Glutamatergic neuron (in vitro differentiated cells): ENCODE measurements around the gene BIRC5. TPM values are rescaled to one million over a fixed set of nuclear protein-coding genes. Genes with fewer than 3 reads are reported as not detected.
A peak's percentile ranks its signal among the peaks of the same experiment; 100 is the strongest.

Experiments
- DNase-seq: peaks from one replicate; pipeline ENCODE4 v3.0.0; 2022
- H3K27ac Mint-ChIP-seq: one replicate; pipeline ENCODE4 v1.8.0; 2020; ENCODE audit warnings: mild to moderate bottlenecking, mixed read lengths, inconsistent platforms; ENCODE audit not compliant: unreplicated experiment
- H3K27me3 Mint-ChIP-seq: one replicate; pipeline ENCODE4 v1.8.0; 2020; ENCODE audit warnings: mild to moderate bottlenecking, moderate library complexity, mixed read lengths, inconsistent platforms; ENCODE audit not compliant: unreplicated experiment
- H3K36me3 Mint-ChIP-seq: one replicate; pipeline ENCODE4 v1.8.0; 2020; ENCODE audit warnings: mild to moderate bottlenecking, mixed read lengths, inconsistent platforms; ENCODE audit not compliant: unreplicated experiment
- H3K4me1 Mint-ChIP-seq: one replicate; pipeline ENCODE4 v1.8.0; 2020; ENCODE audit warnings: mild to moderate bottlenecking, low read depth, mixed read lengths, inconsistent platforms; ENCODE audit not compliant: unreplicated experiment
- H3K4me3 Mint-ChIP-seq: one replicate; pipeline ENCODE4 v1.8.0; 2020; ENCODE audit warnings: mild to moderate bottlenecking, mixed read lengths, inconsistent platforms; ENCODE audit not compliant: unreplicated experiment
- H3K9me3 Mint-ChIP-seq: one replicate; pipeline ENCODE4 v1.8.0; 2020; ENCODE audit warnings: mild to moderate bottlenecking, moderate library complexity, mixed read lengths, inconsistent platforms; ENCODE audit not compliant: unreplicated experiment
- CTCF ChIP-seq: fragments of 200-600 bp; sonication (generic); IDR thresholded peaks from one replicate; pipeline ENCODE4 v1.5.0; 2021; ENCODE audit not compliant: partially characterized antibody, unreplicated experiment
- total RNA-seq: library from RNA; stranded (reverse); fragmentation: NEBNext Ultra II Directional; extraction: Animal tissue kit (Norgen Biotek cat#: 25700); gene quantifications from one replicate; pipeline ENCODE4 v1.2.1, GENCODE V29; 2021; ENCODE audit not compliant: unreplicated experiment

BIRC5 gene
- total RNA-seq, 1 donor from 2014 or later: 14.5 TPM

GRCh38 chr17:78211032-78211431, 3.0 kb upstream of the BIRC5 start:
- no peak overlapping the region for H3K4me3 Mint-ChIP-seq
- no peak for TF ChIP-seq CTCF
- H3K27me3 Mint-ChIP-seq: peaks cover 1% of the 10 kb centered on the region
- peaks cover 3% of the 10 kb centered on the region for H3K9me3 Mint-ChIP-seq
- peaks cover 1% of the 10 kb centered on the region for H3K4me1 Mint-ChIP-seq
- no peaks in the 10 kb centered on the region for H3K36me3 Mint-ChIP-seq
- DNase-seq: no peak
- H3K27ac Mint-ChIP-seq: no peak overlapping the region

- no peaks in the 10 kb centered on the region for H3K36me3 Mint-ChIP-seq
- H3K4me3 Mint-ChIP-seq: peak overlapping the region; percentile 88
- peaks cover 3% of the 10 kb centered on the region for H3K4me1 Mint-ChIP-seq
- peak overlapping the region; percentile 38 for H3K27ac Mint-ChIP-seq
- peaks cover 3% of the 10 kb centered on the region for H3K9me3 Mint-ChIP-seq
- DNase-seq: no peak
- peaks cover 5% of the 10 kb centered on the region for H3K27me3 Mint-ChIP-seq
- no peak for TF ChIP-seq CTCF
Measured at GRCh38 chr17:78214706-78215061, 631 bp downstream of the BIRC5 start.

- H3K27ac Mint-ChIP-seq: no peak overlapping the region
- peaks cover 3% of the 10 kb centered on the region for H3K9me3 Mint-ChIP-seq
- TF ChIP-seq CTCF: no peak
- peaks cover 3% of the 10 kb centered on the region for H3K27me3 Mint-ChIP-seq
- no peak overlapping the region for H3K4me3 Mint-ChIP-seq
- H3K4me1 Mint-ChIP-seq: peaks cover 20% of the 10 kb centered on the region
- no peaks in the 10 kb centered on the region for H3K36me3 Mint-ChIP-seq
- no peak for DNase-seq
Measured at GRCh38 chr17:78219396-78220150, 5.5 kb downstream of the BIRC5 start.

GRCh38 chr17:78223061-78223460, 9.0 kb downstream of the BIRC5 start:
- H3K4me3 Mint-ChIP-seq: peak overlapping the region; percentile 52
- H3K4me1 Mint-ChIP-seq: peaks cover 23% of the 10 kb centered on the region
- no peaks in the 10 kb centered on the region for H3K36me3 Mint-ChIP-seq
- H3K27ac Mint-ChIP-seq: no peak overlapping the region
- TF ChIP-seq CTCF: no peak
- H3K27me3 Mint-ChIP-seq: peaks cover 2% of the 10 kb centered on the region
- H3K9me3 Mint-ChIP-seq: peaks cover 7% of the 10 kb centered on the region
- DNase-seq: no peak

GRCh38 chr17:78223765-78224164, 9.7 kb downstream of the BIRC5 start:
- peaks cover 7% of the 10 kb centered on the region for H3K9me3 Mint-ChIP-seq
- no peaks in the 10 kb centered on the region for H3K36me3 Mint-ChIP-seq
- H3K27ac Mint-ChIP-seq: peak overlapping the region; percentile 83
- peaks cover 2% of the 10 kb centered on the region for H3K27me3 Mint-ChIP-seq
- DNase-seq: no peak
- peaks cover 23% of the 10 kb centered on the region for H3K4me1 Mint-ChIP-seq
- H3K4me3 Mint-ChIP-seq: peak overlapping the region; percentile 46
- no peak for TF ChIP-seq CTCF
